ENCODE measurements around the gene FIGNL1.

FIGNL1 gene

DNA sequence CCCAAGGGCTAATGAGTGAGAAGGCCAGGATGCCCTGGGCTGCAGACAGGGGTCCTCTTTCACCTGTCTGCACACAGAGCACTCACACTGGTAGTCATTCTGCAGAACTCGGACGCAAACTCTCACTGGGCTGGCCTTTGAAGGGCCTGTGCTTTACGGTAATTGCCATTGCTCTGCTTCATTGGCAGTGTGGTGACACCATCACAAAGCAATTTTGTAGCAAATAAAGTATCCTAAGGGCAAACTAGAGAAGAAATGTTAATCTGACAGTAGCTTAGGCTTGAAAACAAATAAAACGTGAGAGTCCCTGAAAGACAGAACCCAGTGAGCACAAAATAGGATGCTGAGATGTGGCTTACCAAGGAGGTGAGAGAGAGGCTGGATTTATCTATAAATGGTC, 30.6 kb upstream of the FIGNL1 start:
- Histone ChIP-seq H3K9ac (ENCODE audit: low read length) (no peak overlapping the region), H3K4me1 (ENCODE audit: control insufficient read depth, insufficient read depth, low read length) (peaks cover 9% of the 10 kb centered on the region), H3K27me3 (ENCODE audit: control insufficient read depth, insufficient read depth, low read length) (no peaks in the 10 kb centered on the region)

DNA sequence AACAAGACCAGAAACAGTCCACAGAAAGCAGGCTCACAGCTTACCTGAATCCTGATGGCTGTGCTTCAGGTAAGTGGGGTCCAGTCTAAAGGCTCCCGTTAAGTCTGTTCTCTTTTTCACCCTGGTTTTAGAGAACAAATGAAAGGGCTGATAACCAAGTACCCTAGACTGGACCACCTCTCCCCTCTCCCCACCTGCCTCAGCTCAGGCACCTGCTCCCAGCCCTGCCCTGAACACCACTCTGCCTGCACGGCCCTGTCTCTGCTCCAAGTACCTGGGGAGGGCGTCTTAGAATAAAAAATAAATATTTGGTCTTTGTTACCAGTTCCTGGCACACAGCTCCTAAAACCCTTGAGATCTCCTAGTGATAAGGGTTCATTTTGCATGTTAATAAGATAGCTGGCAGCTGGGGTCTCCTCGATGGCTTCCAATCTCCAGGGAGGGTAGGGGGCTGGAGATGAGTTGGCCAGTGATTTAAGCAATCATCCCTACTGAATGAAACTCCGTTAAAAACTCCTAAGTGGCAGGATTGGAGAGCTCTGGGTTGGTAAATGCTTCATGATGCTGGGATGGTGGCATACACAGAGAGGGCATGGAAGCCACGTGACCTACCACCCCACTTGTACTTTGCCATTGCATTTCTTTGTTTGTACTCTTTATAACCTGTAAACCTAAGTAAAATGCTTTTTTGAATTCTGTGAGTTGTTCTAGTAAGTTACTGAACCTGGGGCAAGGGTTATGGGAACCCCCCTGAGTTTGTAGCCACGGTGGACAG, 29.8 kb upstream of the FIGNL1 start:
- H3K36me3 ChIP-seq (ENCODE audit: control insufficient read depth, insufficient read depth, low read length), result no peaks in the 10 kb centered on the region
- no peaks in the 10 kb centered on the region for H3K9me3 ChIP-seq (ENCODE audit: control insufficient read depth, low read length)
- H3K27me3 ChIP-seq (ENCODE audit: control insufficient read depth, insufficient read depth, low read length), result no peaks in the 10 kb centered on the region
- H3K9ac ChIP-seq (ENCODE audit: low read length), result no peak overlapping the region
- peaks cover 9% of the 10 kb centered on the region for H3K4me1 ChIP-seq (ENCODE audit: control insufficient read depth, insufficient read depth, low read length)
- H3K4me3 ChIP-seq (ENCODE audit: low read length), result no peak overlapping the region

More for the DNA sequence above, 30.6 kb upstream of the FIGNL1 start:
- Histone ChIP-seq H3K9me3 (ENCODE audit: control insufficient read depth, low read length) (no peaks in the 10 kb centered on the region), H3K36me3 (ENCODE audit: control insufficient read depth, insufficient read depth, low read length) (no peaks in the 10 kb centered on the region), H3K4me3 (ENCODE audit: low read length) (no peak overlapping the region)

DNA sequence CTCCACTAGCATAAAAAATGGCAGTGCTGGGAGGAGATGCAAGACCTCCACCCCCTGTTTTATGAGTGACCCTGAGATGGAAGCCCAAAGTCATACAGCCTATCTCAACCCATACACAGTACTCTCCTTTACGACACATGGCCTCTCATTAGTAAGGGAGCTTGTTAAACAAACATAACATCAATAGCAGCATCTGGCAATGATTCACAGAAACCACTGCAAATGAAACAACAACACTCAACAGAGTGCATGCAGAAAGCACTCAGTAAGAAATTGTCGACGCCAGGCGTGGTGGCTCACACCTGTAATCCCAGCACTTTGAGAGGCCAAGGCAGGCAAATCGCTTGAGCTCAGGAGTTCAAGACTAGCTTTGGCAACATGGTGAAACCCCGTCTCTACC, 27.5 kb upstream of the FIGNL1 start:
- Histone ChIP-seq H3K9me3 (ENCODE audit: control insufficient read depth, low read length) (no peaks in the 10 kb centered on the region), H3K4me1 (ENCODE audit: control insufficient read depth, insufficient read depth, low read length) (peaks cover 9% of the 10 kb centered on the region), H3K36me3 (ENCODE audit: control insufficient read depth, insufficient read depth, low read length) (no peaks in the 10 kb centered on the region), H3K9ac (ENCODE audit: low read length) (no peak overlapping the region), H3K4me3 (ENCODE audit: low read length) (no peak overlapping the region), H3K27me3 (ENCODE audit: control insufficient read depth, insufficient read depth, low read length) (no peaks in the 10 kb centered on the region)

DNA sequence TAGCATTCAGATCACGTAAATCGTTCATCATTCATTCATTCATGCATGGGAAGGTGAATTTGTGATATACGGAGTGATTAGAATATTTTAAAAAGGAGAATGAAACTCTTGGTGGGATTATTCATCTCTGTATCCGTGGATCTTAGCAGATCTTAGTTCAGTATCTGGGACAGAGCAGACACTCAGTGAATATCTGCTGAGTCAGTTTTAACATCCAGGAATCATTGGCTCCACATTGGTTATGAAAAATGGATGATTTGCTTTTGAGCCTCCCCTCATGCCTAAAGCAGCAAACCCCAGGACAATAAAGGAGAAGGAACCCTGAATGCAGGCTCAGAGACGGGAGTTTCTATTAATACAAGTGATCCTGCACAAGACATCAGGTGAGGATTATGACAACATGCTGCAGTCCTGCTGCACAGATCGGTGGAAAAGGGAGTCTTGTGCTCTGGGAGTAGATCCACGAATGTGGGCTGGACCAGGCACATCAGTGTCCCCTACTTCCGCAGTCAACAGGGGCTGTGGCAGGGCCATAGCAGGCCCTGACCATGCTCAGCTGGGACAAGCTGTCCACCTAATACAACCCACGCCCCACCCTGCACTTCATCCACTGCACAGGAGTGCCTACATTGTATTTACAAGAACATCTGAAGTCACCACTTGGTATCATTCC, 26.9 kb upstream of the FIGNL1 start:
- H3K9me3 ChIP-seq (ENCODE audit: control insufficient read depth, low read length), result no peaks in the 10 kb centered on the region
- no peak overlapping the region for H3K4me3 ChIP-seq (ENCODE audit: low read length)
- peaks cover 5% of the 10 kb centered on the region for H3K4me1 ChIP-seq (ENCODE audit: control insufficient read depth, insufficient read depth, low read length)
- H3K36me3 ChIP-seq (ENCODE audit: control insufficient read depth, insufficient read depth, low read length), result no peaks in the 10 kb centered on the region
- no peak overlapping the region for H3K9ac ChIP-seq (ENCODE audit: low read length)
- no peaks in the 10 kb centered on the region for H3K27me3 ChIP-seq (ENCODE audit: control insufficient read depth, insufficient read depth, low read length)

DNA sequence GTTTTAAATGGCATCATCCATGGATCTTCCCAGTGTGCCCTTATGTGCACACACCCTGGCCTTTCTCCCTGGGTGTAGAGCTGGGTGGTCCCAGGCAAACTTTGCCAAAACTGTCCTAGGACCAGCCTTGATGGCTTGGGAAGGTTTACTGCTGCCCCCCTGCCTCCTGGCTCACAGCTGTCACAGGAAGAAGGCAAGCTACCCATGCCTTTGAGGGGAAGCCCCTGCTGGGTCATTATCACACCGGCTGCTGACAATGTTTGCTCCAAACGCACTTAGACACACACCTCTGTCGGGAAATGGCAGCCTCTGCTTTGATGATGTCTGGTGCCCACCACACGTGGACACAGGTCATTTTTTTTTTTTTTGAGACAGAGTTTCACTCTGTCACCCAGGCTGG, 25.2 kb upstream of the FIGNL1 start:
- H3K9ac ChIP-seq (ENCODE audit: low read length), result no peak overlapping the region
- no peak overlapping the region for H3K4me3 ChIP-seq (ENCODE audit: low read length)
- no peaks in the 10 kb centered on the region for H3K36me3 ChIP-seq (ENCODE audit: control insufficient read depth, insufficient read depth, low read length)
- H3K4me1 ChIP-seq (ENCODE audit: control insufficient read depth, insufficient read depth, low read length), result no peaks in the 10 kb centered on the region
- H3K27me3 ChIP-seq (ENCODE audit: control insufficient read depth, insufficient read depth, low read length), result no peaks in the 10 kb centered on the region
- H3K9me3 ChIP-seq (ENCODE audit: control insufficient read depth, low read length), result no peaks in the 10 kb centered on the region

DNA sequence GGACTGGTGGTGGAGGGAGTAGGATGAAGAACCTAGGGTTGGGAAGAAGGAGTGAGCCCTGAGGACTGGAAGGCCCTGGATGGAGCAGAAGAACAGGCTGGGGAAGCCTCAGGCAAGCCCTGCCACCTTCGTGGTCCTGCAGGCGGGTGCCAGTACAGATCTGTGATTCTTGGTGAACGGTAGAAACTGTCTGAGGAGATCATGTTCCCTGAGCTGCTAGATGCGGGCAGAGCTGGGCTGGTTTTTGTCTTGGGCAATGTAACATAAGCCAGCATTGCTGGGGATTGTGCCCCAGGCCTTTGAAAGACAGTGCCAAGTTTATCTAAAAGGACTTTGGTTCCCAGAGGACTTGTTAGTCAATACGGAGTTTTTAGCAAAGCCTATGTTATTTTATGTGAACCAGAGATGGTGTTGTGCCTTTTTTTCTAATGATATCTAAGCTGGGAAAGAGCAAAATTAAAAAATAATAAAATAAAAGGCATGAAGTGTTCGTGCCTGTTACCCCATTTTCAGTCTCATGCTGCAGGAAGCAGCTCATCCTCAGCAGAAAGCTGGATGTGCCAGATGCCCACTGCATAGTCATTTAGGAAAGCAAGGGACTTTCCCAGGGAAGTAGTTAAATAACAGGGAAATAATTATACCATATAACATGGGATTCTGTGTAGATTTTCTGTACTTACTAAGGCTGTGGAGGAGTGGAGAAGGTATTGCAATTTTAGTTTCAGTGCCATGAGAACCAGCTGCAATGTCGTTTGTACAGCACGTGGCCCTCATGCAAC, 24.4 kb upstream of the FIGNL1 start:
- H3K27me3 ChIP-seq (ENCODE audit: control insufficient read depth, insufficient read depth, low read length), result no peaks in the 10 kb centered on the region
- no peaks in the 10 kb centered on the region for H3K9me3 ChIP-seq (ENCODE audit: control insufficient read depth, low read length)
- no peak overlapping the region for H3K4me3 ChIP-seq (ENCODE audit: low read length)
- H3K9ac ChIP-seq (ENCODE audit: low read length), result no peak overlapping the region
- no peaks in the 10 kb centered on the region for H3K36me3 ChIP-seq (ENCODE audit: control insufficient read depth, insufficient read depth, low read length)
- no peaks in the 10 kb centered on the region for H3K4me1 ChIP-seq (ENCODE audit: control insufficient read depth, insufficient read depth, low read length)

DNA sequence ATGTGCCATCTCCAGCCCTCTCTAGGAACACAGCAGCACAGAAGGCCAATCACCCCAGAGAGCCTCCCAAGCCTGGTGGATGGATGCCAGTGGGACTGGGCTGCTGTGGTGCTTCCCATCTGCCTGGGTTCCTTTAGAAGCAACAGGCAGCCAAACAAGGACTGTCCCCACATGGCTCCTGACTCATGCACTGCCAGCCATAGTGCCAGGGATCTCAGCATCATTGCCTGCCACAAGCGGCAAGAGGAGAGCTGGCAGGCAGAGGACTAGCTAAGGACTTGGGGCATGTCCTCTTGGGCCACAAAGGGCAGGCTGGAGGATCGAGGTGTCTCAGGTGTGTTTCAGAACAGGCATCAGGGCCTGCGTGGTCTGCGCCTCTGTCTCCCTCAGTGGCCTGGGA, 23.4 kb upstream of the FIGNL1 start:
- H3K9me3 ChIP-seq (ENCODE audit: control insufficient read depth, low read length), result no peaks in the 10 kb centered on the region
- no peaks in the 10 kb centered on the region for H3K4me1 ChIP-seq (ENCODE audit: control insufficient read depth, insufficient read depth, low read length)
- H3K36me3 ChIP-seq (ENCODE audit: control insufficient read depth, insufficient read depth, low read length), result no peaks in the 10 kb centered on the region
- no peak overlapping the region for H3K4me3 ChIP-seq (ENCODE audit: low read length)
- no peak overlapping the region for H3K9ac ChIP-seq (ENCODE audit: low read length)
- H3K27me3 ChIP-seq (ENCODE audit: control insufficient read depth, insufficient read depth, low read length), result no peaks in the 10 kb centered on the region

DNA sequence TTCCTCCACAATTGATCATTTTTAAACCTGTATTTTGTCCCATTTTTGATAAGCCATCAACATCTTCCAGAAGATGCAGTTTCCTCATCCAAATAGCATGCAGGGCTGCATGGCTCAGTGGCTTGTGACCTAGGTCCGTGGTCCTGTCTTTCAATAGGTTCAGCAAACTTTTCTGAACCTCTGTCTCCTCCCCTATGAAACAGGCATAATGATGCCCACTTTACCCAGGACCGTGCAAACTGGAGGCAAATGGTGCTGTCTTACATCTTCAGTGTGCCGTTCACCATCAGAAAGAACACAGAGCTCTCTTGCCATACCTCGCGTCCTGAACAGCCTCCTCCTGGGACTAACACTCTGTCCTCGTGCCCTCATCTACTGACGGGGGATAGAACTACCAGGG, 22.3 kb upstream of the FIGNL1 start:
- Histone ChIP-seq H3K9me3 (ENCODE audit: control insufficient read depth, low read length) (no peaks in the 10 kb centered on the region), H3K27me3 (ENCODE audit: control insufficient read depth, insufficient read depth, low read length) (no peaks in the 10 kb centered on the region), H3K36me3 (ENCODE audit: control insufficient read depth, insufficient read depth, low read length) (no peaks in the 10 kb centered on the region), H3K4me3 (ENCODE audit: low read length) (no peak overlapping the region), H3K4me1 (ENCODE audit: control insufficient read depth, insufficient read depth, low read length) (no peaks in the 10 kb centered on the region), H3K9ac (ENCODE audit: low read length) (no peak overlapping the region)

DNA sequence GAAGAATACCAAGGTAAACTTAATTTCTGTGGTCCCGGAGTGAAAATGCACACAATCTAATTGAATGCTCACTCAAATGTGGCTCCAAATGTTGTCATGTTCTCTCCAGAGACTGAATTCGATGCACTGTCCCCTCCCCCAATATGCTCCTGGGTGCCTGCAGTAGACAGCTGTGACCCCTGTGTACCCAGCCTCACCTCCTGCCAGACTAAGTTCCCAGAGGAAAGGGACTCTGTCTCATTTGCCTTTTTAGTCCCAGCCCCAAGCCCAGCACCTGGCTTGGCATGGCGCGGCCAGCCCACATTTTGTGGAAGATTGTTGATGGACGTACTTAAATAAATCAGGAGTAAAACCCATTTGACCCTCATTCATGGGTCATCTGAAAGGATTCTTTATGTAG, 21.8 kb upstream of the FIGNL1 start:
- no peaks in the 10 kb centered on the region for H3K9me3 ChIP-seq (ENCODE audit: control insufficient read depth, low read length)
- H3K9ac ChIP-seq (ENCODE audit: low read length), result no peak overlapping the region
- no peak overlapping the region for H3K4me3 ChIP-seq (ENCODE audit: low read length)

DNA sequence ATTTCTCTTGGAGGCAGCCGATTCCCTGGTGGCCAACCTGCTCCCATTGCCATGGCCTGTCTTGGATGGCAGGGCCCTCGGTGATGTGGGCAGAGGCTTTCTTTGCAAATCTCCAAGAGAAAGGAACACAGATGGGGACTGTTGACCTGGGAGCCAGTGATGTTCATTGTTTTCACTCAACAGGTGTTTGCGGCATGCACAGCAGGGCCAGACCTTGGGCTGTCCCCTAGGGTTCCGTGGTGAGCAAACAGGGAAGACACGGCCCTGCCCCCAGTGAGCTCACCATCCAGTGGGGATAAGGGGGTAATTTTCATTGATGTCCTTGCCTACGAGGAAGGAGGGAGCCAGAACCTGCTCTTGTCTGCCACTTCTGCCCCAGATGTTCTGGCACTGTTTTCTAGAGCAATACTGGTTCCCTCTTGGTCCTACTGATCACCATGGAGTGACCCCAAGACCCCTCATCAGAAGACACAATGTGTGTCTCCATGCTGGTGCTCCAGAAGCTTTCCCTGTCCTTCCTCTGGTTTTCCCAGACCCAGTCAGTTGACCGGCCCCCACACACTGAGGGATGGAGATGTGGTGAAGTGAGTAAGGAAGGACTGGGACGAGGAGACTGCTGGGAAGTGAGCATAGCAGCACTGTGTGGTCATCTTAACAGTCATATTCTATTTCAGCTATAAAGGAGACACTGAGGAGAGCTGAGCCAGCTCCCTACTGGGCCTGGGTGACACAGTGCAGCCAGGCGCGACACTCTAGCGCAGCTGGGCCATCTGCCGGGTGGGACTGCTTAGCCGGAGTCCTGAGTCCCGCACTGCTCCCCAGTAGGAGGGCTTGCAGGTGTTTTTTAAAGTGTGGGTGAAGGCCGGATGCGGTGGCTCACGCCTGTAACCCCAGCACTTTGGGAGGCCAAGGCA, 20.4 kb upstream of the FIGNL1 start:
- Histone ChIP-seq H3K9me3 (ENCODE audit: control insufficient read depth, low read length) (no peaks in the 10 kb centered on the region), H3K36me3 (ENCODE audit: control insufficient read depth, insufficient read depth, low read length) (no peaks in the 10 kb centered on the region), H3K4me3 (ENCODE audit: low read length) (no peak overlapping the region), H3K4me1 (ENCODE audit: control insufficient read depth, insufficient read depth, low read length) (no peaks in the 10 kb centered on the region), H3K9ac (ENCODE audit: low read length) (no peak overlapping the region), H3K27me3 (ENCODE audit: control insufficient read depth, insufficient read depth, low read length) (no peaks in the 10 kb centered on the region)

More for the DNA sequence above, 21.8 kb upstream of the FIGNL1 start:
- no peaks in the 10 kb centered on the region for H3K4me1 ChIP-seq (ENCODE audit: control insufficient read depth, insufficient read depth, low read length)
- H3K36me3 ChIP-seq (ENCODE audit: control insufficient read depth, insufficient read depth, low read length), result no peaks in the 10 kb centered on the region
- no peaks in the 10 kb centered on the region for H3K27me3 ChIP-seq (ENCODE audit: control insufficient read depth, insufficient read depth, low read length)

DNA sequence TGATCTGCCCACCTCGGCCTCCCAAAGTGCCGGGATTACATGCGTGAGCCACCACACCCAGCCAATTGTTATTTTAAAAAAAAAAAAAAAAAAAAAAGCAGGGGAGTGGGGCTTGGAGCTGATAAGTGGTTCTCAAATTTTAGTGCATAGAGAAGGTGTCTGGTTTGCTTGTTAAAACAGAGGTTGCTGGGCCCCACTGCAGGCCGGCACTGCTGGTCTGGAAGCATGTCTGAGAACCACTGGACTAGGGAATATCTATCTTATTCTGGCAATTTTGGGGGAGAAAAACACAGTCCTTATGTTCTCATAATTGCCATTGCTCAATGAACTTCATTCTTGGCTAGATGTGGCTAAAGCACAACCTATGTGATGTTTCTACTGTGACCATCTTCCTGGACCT, 19.0 kb upstream of the FIGNL1 start:
- H3K4me1 ChIP-seq (ENCODE audit: control insufficient read depth, insufficient read depth, low read length), result no peaks in the 10 kb centered on the region
- no peaks in the 10 kb centered on the region for H3K9me3 ChIP-seq (ENCODE audit: control insufficient read depth, low read length)
- H3K27me3 ChIP-seq (ENCODE audit: control insufficient read depth, insufficient read depth, low read length), result no peaks in the 10 kb centered on the region
- H3K36me3 ChIP-seq (ENCODE audit: control insufficient read depth, insufficient read depth, low read length), result no peaks in the 10 kb centered on the region
- H3K9ac ChIP-seq (ENCODE audit: low read length), result no peak overlapping the region
- no peak overlapping the region for H3K4me3 ChIP-seq (ENCODE audit: low read length)
